ENCODE data around the gene RAB11FIP4.

RAB11FIP4 gene

DNA sequence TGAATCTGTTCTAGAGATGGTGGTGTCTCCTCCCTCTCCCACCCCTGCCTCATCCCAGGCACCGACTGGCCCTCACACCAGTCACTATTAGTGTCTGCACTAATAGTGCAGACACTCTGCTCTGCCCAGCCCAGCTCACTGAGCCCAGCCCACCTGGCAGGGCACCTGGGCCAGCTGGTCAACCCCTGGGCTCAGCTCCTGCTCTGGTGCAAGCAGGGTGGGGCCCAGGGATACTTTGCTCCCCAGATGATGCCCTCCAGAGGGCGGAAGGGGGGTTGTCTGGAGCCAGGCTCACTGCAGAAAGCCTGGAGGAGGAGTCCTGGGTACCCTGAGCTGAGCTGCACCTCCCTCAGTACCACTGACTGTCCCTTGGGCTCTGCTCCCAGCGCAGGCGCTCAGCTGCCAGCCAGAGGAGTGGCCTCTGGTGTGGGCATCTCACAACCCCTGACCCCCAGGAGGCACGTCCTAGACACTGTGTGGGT lies 14.5 kb downstream of the RAB11FIP4 start:
- no peak for DNase-seq (ENCODE audit: low read depth in 2 of 2)

DNA sequence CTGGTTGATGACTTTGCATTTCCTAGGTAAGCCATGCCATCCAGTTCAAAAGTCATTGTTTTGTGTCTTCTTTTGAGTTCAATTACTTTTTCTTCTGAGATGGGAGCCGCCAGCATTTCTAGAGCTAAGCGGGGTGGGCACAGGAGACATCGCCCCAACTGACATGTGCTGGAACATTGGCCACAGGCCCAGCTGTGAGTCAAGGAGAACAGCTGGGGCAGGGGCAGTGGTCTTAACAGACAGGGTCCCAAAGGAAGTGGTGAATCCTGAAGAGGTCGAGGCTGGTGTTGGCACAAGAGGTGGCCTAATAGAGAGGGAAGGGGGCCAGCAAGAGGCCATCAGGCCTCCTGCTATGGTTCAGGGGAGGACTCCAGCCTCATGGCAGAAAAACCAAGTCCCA lies 17.1 kb downstream of the RAB11FIP4 start:
- no peak for DNase-seq (ENCODE audit: low read depth in 2 of 2)

DNA sequence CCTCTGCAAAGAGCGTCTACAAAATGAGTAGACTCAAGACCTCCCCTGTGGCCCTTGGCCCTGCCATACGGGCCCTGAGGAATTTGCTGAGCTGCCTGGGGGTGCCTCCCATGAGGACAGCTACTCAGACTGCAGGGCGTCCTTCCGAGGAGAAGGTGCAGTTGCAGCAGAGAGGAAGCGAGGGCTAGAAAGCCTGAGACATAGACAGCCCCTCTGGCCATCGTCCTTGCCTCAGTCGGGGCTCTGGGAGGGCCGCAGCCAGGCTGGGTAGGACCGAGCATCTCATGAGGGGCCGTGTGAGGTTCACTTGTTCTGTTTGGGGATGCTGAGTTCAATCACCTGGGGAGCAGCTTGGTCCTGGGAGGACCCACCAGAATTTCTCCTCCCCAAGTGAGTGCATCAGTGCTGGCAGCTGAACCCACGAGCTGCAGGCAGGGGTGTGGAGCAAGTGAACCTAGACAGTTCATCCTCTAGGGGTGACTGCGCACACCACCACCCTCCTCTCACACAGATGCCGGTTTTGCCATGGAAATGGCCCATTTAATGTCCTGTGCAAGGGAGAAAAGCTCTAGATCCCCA lies 20.3 kb downstream of the RAB11FIP4 start:
- DNase-seq (ENCODE audit: low read depth in 2 of 2) = no peak

DNA sequence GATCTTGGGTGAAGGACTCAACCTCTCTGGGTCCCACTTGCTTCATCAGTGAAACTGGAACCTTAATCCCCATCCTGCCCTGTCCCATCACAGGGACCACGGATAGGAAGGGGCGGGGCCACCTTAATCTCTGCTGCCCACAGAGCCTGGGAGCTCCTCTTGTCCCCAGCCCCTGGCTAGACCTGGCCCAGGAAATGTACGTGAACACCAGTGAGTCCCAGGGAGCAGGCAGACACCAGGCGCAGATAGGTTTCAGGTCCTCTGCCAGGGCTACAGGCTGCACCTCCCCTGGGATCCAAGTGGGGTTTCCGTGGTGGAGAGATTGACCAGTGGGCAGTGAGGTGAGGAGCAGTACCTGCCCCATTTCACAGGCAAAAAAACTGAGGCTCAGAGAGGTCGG lies 21.0 kb downstream of the RAB11FIP4 start:
- no peak for DNase-seq (ENCODE audit: low read depth in 2 of 2)

DNA sequence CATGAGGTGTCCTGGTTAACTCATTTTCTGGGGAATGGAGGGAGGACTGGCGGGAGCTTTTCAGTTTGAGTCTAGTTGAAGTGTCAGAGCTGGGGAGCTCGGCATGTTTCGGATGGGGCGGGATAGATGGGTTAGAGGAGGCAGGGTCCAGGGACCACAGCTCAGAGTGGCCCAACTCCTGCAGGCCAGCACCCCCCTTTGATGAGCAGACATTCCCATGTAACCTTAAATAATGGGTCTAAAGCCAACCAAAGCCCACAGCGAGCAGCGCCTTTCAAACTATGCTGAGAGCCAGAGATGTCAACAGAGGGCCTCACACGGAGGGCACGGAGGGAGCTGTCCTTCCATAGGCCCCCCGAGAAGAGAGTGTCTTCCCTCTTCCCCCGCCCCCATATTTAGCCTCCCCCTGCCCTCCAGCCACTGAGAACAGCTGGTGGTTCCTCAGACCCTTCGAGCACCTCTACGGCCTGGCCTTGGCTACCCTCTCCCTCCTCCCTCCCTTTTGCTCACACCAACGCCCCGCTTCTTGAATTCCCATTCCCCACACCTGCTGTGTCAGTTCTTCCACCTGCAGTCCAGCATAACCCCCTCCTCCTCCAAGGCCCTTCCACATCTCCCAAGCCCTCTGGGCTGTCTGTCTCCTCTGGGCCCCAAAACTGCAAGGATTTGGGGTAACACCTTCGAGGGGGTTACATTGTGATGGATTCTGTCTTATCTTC lies 21.8 kb downstream of the RAB11FIP4 start:
- DNase-seq (ENCODE audit: low read depth in 2 of 2) = no peak

DNA sequence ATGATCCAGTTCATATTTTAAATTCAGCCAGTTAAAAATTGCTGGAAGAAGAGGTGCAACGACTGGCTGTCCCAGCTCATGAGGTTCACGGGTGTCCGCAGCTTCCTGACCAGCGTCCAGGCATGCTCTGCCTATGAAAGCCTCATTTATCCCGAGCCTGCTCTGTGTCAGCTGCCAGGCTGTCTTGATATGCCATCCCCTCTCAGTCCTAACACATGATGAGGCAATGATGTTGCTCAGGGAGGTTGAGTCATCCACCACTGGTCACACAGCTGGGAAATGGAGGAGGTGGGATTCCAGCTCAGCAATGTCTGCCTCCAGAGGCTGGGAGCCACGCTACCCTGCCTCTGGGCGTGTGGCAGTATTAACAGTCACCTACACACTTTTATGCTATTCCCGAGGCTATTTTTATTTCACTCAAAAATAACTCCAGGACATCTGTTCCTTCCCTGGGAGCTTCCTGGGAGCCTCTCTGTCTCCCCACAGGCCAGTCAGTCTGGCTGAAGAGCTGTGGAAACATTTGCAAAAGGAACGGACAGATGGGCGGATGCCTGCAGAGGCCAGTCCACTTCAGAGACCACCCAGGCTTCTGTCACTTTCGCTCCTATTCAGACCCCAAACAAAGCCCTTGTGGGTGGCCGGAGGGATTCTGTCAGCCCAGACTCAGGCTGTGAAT lies 22.5 kb downstream of the RAB11FIP4 start:
- peak in 1 of 2 experiments; percentile 8 for DNase-seq (ENCODE audit: low read depth in 2 of 2)

DNA sequence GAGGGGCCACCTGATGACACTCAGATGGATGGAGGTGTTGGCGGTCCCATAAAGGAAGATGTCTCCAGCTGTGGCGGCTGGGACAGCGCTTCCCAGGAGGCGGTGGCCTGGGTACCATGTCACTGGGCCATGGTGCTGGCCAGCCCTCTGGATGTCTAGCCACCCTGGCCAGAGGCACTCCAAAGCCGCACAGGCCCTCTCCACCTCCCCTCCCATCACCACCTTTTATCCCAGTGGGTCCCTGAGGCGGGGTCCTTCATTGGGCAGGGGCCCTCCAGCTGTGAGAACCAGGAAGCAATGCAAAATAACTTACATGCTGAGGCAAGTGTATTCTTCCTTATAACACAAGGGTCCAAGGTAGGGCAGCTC lies 23.1 kb downstream of the RAB11FIP4 start:
- DNase-seq (ENCODE audit: low read depth in 2 of 2) = no peak

DNA sequence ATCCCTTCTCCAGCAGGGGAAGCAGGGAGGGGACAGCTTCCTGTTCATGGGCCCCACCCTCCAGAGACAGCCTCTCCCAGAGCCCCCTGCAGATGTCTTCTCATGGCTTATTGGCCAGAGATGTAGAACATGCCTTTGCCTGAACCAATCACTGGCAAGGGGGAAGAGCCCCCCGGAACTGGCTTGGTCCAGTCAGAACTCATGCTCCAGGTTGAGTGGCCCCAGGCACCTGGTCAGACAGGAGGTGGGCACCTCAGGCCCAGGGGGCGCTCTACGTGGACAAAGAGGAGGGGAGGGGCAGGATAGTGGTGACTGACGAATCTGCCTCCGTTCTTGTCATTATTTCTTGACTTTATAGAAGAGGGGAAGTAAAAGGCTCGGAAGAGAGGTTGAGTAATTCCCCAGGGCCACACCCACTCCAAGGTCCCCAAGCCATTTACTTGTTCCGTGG lies 23.6 kb downstream of the RAB11FIP4 start:
- no peak for DNase-seq (ENCODE audit: low read depth in 2 of 2)

DNA sequence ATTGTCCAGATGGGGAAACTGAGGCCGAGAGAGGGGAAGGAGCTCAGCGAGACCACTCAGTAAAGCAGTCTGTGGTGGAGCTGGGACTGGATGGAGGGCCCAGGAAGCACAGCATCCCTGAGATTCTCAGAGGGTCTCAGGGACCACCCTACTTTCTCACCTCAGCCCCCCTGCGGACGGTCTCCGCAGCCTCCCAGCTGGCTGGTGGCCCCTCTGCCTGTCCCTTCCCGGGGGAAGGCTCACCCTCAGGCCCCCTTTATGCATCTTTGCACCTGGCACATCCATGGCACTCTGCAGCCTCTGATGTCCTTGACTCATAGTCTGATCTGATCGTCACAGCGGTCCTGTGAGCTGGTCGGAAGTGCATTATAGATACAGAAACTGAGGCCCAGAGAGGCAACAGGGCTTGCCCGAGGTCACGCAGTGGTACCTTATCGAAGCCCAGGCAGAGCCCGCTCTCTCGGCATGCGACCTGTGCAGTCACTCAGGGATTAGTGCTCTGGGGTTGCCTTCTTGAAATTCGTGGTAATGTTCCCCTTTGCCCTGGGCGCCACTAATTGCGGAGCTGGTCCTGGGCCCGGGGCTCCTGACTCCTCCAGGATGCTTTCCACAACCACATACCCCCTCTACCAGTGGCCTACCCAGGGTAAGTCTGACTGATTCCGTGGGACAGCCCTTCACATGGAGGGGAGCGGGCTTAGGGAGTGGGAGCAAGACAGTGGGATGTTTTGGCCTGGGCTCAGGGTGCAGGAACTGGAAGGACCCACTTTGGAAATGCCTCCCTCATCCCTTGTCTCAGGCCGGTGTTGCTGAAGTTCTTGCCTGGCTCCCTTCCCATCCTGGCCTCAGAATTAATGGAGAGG lies 24.4 kb downstream of the RAB11FIP4 start:
- DNase-seq (ENCODE audit: low read depth in 2 of 2) = no peak

DNA sequence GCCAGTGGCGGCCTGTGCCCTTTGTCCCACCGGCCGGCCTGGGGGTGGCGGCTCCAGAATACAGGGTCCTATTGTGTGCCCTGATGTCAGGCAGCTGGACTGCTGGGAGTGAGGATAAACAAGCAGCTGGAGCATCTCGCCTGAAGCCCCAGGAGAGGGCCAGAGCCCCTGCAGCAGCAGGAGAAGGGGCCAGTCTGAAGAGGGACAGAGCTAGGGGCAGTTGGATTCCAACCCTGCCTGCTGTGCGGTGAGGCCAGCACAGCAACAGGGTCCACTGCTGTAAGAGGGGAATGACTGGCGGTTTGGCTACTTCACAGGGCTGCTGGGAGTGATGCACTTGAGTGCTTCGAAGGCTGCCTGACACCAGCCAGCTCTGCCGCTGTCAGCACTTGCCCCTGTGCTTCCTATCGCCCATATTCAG lies 25.0 kb downstream of the RAB11FIP4 start:
- no peak for DNase-seq (ENCODE audit: low read depth in 2 of 2)

DNA sequence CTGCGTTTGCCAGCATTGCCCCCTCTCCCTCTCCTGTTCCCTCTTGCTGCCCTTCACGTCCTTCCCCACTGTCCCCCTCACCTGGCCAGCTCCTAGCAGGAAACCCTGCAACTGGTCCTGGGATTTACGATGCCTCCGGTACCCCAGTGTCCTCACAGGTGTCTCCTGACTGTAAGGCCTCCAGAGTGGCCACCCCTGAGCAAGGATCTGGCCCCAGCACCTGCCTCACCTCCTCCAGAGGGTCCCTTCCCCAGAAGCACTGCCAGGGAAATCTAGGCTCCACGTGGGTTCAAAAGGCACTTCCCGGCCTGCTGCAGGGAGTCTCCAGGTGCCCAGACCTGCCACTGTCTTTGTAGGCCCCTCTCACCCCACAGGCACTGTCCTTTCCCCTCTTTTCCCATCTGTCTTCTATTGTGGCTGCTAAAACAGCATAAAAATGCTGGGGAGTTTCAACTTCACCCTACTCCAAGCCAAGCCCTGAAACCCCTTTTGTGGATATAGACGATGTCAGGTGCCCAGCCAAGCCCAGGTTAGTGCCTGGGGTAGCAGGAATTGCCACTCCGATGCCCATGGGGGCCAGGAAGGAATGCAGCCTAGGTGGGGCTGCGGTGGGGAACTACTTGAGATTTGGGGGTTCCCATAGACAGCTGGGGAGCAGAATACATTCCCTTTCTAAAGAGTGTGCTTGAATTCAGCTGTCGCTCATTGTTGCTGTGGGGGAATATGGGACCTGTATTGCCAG lies 25.7 kb downstream of the RAB11FIP4 start:
- no peak for DNase-seq (ENCODE audit: low read depth in 2 of 2)

DNA sequence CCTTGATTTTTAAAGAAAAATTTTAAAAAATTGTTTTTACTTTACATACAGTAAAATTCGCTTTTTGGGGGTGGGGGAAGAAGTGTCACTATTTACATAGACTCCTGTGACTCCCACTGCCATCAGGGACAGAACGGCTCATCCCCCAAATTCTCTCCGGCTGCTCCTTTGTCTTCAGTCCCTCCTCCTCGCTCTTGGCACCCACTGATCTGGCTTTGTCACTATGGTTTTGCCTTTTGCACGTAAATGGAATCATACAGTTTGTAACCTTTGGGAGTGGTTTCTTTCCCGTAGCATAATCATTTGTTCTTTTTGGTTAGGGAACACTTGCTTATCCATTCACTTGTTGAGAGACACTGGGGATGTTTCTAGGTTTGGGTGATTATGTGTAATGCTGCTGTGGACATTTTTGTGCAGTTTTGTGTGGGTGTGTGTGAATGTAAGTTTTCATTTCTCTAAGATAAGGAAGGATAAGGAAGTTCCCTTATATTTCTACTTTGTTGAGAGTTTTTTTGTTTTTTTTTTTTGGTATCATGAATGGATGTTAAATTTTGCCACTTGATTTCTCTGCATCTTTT lies 27.4 kb downstream of the RAB11FIP4 start:
- DNase-seq (ENCODE audit: low read depth in 2 of 2) = no peak

DNA sequence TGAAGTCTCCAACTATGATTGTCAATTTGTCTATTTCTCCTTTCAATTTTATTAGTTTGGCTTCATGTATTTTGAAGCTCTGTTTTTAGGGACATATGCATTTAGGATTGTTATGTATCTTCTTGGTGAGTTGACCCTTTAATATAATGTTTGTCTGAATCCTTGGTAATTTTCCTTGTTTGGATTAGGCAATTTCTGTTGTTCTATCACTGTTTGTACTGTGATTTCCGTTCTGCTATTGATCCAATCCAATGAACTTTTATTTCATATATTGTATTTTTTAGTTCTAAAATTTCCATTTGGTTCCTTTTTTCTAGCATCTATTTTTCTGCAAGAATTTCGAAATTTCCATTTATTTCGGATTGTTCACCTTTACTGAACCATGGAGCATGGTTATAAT lies 31.0 kb downstream of the RAB11FIP4 start:
- no peak for DNase-seq (ENCODE audit: low read depth in 2 of 2)

DNA sequence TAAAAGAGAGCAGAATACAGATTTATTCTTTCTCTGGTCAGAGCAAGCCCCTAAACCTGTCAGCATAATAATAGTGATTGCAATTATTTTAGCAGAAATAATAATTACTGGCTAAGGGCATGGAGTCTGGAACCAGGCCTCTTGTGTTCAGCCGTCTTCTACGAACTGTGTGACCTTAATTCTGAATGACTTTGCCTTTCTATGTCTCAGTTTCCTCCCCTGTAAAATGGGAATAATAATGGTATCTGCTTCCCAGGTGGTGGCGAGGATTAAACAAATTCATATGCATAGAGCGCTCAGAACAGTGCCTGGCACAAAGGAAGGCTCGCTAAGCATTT lies 33.4 kb downstream of the RAB11FIP4 start:
- no peak for DNase-seq (ENCODE audit: low read depth in 2 of 2)

DNA sequence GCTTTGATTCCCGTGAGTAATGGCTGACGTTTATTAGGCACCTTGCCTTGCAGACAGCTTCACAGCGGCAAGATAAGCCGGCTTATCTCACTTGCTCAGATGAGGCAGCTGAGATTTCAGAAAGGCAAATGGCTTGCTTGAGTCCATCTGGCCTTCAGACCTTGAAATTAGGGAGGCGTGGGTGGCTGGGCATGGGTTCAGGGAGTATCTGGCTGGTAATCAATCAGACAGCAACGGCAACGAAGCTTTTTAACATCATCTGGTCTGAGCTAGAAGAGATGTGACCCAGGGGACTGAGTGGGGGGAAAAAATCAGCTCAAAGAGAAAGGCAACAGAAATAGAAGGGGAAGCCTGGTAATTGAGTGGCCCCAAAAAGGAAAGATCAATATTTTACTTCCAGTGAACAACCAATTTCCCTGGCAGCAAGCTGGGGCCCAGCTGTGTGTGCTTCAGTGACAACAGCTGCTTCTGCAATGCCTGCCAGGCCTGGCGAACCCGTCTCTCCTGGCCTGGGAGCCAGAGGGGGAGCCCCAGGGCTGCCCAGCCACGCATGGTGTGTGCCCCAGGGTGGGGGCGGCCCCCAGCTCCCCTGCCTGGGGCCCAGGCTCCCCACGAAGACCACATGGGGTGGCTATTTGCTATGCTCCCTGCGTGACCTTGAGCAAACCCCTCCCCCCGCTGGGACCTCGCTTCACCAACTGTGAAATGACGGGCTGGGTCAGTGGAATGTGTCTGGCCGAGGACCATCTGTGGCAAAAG lies 34.0 kb downstream of the RAB11FIP4 start:
- no peak for DNase-seq (ENCODE audit: low read depth in 2 of 2)

DNA sequence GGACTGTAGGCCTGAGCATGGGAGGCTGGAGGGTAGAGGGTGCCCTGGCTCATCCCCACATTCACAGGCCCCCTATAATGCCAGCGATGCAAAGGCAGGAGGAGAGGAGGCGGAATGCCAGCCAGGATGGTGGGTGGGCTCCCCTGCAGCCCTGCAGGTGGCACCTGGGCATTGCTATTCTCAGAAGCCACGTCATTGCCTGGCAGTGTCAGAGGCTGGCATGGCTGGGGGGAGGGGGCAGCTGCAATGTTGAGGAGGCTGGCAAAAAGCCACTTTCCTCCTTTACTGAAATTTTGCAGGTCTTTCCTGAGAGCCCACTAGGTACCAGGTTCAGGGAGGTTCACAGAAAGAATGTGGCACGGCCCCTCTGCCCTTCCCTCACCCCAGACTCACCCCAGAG lies 36.2 kb downstream of the RAB11FIP4 start:
- DNase-seq (ENCODE audit: low read depth in 2 of 2) = no peak

DNA sequence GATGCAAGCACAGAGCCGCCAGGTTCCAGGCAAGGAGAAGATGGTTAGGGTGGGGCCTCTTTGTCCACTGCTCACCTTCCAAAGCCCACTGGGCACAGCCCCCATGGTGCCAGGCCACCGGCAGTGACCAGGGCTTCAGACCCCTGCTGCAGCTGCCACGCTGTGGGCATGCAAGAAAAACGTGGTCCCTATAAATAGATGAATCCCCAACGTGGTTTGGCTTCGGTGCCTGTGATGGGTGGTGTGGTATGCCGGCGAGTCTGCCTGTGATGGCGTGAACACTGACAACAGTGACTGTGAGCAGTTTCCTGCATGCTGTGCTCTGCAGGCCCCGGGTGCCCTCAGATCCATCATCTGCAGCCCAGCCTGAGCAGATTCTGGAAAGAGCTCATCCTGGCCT lies 36.6 kb downstream of the RAB11FIP4 start:
- no peak for DNase-seq (ENCODE audit: low read depth in 2 of 2)

DNA sequence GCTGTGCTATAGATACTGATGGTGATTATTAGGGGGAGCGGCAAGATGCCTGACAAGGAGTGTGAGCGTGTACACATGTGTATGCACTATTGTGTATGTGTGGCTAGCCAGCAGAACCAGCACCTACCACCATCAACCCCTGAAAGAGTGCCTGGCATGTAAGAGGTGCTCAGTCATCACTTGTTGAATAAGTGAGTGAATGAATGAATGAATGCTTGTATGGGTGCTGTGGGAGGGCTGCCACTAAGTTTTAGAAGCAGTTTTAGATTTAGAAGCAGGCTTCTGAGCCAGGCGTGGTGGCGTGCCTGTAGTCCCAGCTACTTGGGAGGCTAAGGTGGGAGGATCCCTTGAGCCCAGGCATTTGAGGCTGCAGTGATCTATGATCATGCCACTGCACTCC lies 37.0 kb downstream of the RAB11FIP4 start:
- no peak for DNase-seq (ENCODE audit: low read depth in 2 of 2)

DNA sequence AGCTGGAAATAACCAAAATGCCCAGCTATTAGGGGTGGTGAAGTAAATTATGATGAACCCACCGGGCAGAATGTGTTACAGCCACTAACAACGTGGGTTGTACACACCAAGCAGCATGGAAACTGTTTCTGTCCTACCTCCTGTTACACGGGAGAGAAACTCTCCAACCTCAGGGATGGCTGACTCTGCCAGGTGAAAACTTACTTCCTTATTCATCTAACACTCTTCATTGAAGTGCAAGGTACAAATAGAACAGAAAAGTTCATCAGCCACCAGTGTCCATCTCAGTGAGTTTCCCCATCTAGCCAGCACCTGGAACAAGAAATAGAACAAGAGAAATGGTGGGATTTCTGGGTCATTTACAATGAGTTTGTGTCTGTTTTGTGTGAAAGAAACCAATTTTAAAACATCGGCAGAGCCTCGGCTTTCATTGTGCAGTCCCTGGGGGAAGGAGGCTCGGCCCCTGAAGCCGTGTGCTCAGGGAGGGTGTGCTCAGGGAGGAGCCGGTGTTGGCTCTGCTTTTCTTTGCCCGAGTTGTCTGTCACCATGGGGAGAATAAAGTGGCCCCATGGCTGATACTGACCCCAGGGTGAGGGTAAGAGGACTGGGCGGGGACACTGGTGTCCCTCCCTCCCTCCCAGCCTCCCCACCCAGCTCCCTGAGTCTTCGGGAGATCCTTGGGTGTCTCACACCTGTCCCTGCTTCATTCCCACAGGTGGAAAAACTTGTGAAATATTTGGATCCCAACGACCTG lies 39.8 kb downstream of the RAB11FIP4 start:
- DNase-seq (ENCODE audit: low read depth in 2 of 2) = no peak

Measured in fibroblast of skin of left biceps (primary cell).